PFSK-1 (cell line): ENCODE results near the gene LRRC36.

ENCODE experiments used
- FOXP2 ChIP-seq: optimal IDR thresholded peaks from 2 replicates; pipeline ENCODE3; 2011; ENCODE audit warnings: borderline replicate concordance, control low read depth, inconsistent platforms; ENCODE audit not compliant: insufficient read depth; ENCODE audit errors: extremely low read length, extremely low read depth
- POLR2AphosphoS5 ChIP-seq: IDR thresholded peaks from 2 replicates; pipeline ENCODE4 v1.6.1; 2012; ENCODE audit warnings: low read depth, mild to moderate bottlenecking, control low read depth, low read length, moderate library complexity
- SIN3A ChIP-seq: IDR thresholded peaks from 2 replicates; pipeline ENCODE4 v1.6.1; 2012; ENCODE audit warnings: mild to moderate bottlenecking, low read length, moderate library complexity, borderline replicate concordance; ENCODE audit not compliant: insufficient read depth
- TAF1 ChIP-seq: IDR thresholded peaks from 2 replicates; pipeline ENCODE4 v1.6.1; 2012; ENCODE audit warnings: low read length, control low read depth, borderline replicate concordance; ENCODE audit not compliant: insufficient read depth
- TF ChIP-seq, protein P1 (sequence below), 2 experiments: IDR thresholded peaks; 2 replicates each; pipeline versions ENCODE4 v1.6.1 to v1.8.0; 2011 to 2012; ENCODE audit warnings: low read depth in 2 of 2, low read length in 2 of 2, control low read depth in 1 of 2, inconsistent platforms in 1 of 2, mild to moderate bottlenecking in 1 of 2, moderate library complexity in 1 of 2; ENCODE audit not compliant: insufficient read depth in 1 of 2

The LRRC36 gene

DNA sequence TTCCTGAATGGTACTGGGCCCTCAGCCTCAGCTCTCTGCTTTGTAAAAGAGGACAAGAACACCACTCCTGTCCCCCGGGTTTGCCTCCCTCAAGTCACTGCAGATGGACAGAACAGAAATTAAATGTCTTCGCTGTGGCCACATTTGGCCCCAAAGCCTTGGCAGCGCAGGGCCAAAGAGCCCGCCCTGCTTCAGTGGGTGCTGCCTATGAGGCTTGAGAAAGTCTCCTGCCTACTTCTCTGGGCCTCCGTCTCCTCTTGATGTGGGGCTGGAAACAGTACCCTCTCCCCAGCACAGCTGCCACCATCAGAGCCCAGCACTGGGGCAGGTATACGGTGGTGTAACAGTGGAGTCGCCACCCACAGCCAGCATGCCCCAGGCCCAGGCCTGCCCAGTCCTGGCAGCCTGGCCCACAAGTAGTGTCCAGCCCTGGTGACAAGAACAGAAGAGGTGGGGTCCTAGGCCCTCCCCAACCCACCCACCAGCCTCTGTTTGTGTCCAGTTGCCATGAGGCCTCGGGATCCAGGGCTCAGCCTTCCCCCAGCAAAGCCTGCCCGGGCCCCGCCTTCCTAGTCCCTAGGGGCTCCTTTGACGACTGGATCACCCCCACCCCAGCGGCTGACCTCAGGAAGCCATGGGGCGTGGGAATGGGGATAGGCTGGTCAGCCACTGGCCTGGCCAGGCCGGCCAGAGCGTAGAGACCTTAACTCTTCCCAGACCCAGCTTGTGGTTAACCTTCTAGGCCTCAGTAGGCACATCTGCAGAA lies 70.6 kb downstream of the LRRC36 start:
- TF ChIP-seq SIN3A (no peak), FOXP2 (no peak), TAF1 (no peak), POLR2AphosphoS5 (no peak)
- TF ChIP-seq, protein P1, sequence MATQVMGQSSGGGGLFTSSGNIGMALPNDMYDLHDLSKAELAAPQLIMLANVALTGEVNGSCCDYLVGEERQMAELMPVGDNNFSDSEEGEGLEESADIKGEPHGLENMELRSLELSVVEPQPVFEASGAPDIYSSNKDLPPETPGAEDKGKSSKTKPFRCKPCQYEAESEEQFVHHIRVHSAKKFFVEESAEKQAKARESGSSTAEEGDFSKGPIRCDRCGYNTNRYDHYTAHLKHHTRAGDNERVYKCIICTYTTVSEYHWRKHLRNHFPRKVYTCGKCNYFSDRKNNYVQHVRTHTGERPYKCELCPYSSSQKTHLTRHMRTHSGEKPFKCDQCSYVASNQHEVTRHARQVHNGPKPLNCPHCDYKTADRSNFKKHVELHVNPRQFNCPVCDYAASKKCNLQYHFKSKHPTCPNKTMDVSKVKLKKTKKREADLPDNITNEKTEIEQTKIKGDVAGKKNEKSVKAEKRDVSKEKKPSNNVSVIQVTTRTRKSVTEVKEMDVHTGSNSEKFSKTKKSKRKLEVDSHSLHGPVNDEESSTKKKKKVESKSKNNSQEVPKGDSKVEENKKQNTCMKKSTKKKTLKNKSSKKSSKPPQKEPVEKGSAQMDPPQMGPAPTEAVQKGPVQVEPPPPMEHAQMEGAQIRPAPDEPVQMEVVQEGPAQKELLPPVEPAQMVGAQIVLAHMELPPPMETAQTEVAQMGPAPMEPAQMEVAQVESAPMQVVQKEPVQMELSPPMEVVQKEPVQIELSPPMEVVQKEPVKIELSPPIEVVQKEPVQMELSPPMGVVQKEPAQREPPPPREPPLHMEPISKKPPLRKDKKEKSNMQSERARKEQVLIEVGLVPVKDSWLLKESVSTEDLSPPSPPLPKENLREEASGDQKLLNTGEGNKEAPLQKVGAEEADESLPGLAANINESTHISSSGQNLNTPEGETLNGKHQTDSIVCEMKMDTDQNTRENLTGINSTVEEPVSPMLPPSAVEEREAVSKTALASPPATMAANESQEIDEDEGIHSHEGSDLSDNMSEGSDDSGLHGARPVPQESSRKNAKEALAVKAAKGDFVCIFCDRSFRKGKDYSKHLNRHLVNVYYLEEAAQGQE (IDR thresholded peaks at IDR 0.05; ENCODE audit: insufficient read depth in 1 of 2, low read depth in 2 of 2, low read length in 2 of 2) = no peak

DNA sequence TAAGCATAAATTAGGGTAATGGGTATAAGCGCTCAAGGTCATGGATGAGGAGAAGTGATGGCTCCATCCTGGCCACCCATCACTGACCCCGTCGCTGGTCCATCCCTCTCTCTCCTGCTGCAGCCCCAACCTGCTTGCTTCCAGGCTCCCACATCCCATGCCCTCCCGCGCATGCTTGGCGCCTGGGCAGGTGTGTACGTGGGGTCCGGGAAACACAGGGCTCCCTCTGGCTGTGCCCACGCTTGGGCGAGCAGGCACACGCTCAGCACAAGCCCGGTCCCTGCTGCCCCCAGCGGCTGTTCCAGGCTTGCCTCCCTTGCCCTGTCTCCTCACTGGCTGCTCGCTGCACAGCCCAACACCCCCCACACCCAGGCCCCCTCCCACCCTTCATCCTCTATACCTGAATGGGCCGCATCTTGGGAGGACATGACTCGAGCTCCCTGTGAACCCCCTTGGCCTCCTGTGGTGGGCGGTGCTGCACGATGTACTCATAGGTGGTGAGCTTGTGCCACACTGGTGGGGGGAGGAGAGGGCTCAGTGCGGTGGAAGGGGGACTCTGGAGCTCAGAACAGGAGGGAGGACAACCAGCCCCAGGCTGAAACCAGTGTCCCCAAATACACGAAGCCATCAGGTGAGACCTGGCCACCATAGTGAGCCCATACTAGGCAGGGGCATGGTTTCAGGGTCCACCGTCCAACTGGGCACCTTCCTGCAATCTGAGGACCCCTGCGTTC lies 71.4 kb downstream of the LRRC36 start:
- TF ChIP-seq TAF1 = no peak
- TF ChIP-seq POLR2AphosphoS5 = no peak
- TF ChIP-seq SIN3A = no peak
- no peak for TF ChIP-seq FOXP2
- TF ChIP-seq, protein P1 (IDR thresholded peaks at IDR 0.05; ENCODE audit: insufficient read depth in 1 of 2, low read depth in 2 of 2, low read length in 2 of 2) = no peak

DNA sequence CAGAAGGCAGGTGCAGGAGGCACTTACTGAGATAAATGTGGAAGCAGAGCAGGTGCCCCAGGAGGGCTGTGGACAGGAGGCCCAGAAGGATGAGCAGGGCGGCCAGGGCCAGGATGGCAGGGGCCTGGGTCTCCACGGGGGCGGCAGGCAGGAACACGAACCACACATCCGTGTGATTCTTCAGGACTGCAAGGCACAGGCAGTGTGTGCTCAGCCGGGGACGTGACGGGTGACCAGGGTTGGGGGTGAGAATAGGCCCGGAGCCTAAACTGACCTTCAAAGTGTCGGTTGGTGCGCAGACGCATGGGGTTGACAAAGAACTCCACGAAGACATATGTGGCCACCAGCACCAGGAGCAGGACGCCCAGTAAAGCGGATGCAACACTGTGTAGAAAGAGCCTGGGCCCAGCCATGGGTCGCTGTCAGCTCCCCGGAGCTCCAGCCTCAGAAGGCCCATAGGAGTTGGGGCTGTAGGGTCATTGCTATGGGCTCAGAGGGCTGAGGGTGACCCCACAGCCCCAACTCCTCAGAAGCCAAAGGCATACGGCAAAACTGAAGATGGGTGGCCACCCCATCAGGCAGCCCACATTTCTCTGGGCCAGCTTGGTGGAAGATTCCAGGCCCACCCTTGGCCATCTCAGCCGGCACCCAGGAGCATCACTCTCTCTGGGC lies 72.1 kb downstream of the LRRC36 start:
- TF ChIP-seq SIN3A (no peak), FOXP2 (no peak), TAF1 (no peak), POLR2AphosphoS5 (no peak)
- TF ChIP-seq, protein P1 (IDR thresholded peaks at IDR 0.05; ENCODE audit: insufficient read depth in 1 of 2, low read depth in 2 of 2, low read length in 2 of 2) = no peak

- TF ChIP-seq POLR2AphosphoS5 (no peak), SIN3A (no peak), FOXP2 (no peak), TAF1 (no peak)
- TF ChIP-seq, protein P1 (IDR thresholded peaks at IDR 0.05; ENCODE audit: insufficient read depth in 1 of 2, low read depth in 2 of 2, low read length in 2 of 2) = no peak
Measured at GRCh38 chr16:67399218-67399733, 72.7 kb downstream of the LRRC36 start.
